Fibroblast of villous mesenchyme (primary cell): ENCODE measurements around the gene RFWD3. TPM values are rescaled to one million over a fixed set of nuclear protein-coding genes. Genes with fewer than 3 reads are reported as not detected.

Experiments used
- DNase-seq: peaks from one replicate; pipeline ENCODE4 v3.0.0-alpha.2; 2010; ENCODE audit warnings: low read depth
- H3K4me3 ChIP-seq: 2 replicates; pipeline ENCODE4 v1.5.1; 2011; ENCODE audit warnings: low read depth, mild to moderate bottlenecking, low read length
- CTCF ChIP-seq: IDR thresholded peaks from 2 replicates; pipeline ENCODE4 v1.5.1; 2012; ENCODE audit warnings: low read depth, mild to moderate bottlenecking, low read length; ENCODE audit not compliant: insufficient read depth
- total RNA-seq: library from RNA; depleted of rRNA; stranded (reverse); fragments of >200 nt; gene quantifications from 2 replicates; pipeline ENCODE4 v1.2.3, GENCODE V29; 2012

RFWD3 gene
- total RNA-seq, 1 donor: 30.7 TPM

GRCh38 chr16:74585846-74586443 lies 80.7 kb downstream of the RFWD3 start:
- DNase-seq: no peak

GRCh38 chr16:74583926-74584666 lies 82.6 kb downstream of the RFWD3 start:
- peak; percentile 32 for DNase-seq
- no peak overlapping the region for H3K4me3 ChIP-seq
- no peak for TF ChIP-seq CTCF

More at GRCh38 chr16:74585846-74586443, 80.7 kb downstream of the RFWD3 start:
- H3K4me3 ChIP-seq: no peak overlapping the region
- no peak for TF ChIP-seq CTCF

GRCh38 chr16:74582970-74583369 lies 83.7 kb downstream of the RFWD3 start:
- no peak for TF ChIP-seq CTCF
- no peak overlapping the region for H3K4me3 ChIP-seq
- DNase-seq: no peak

- no peak for TF ChIP-seq CTCF
- no peak for DNase-seq
- H3K4me3 ChIP-seq: no peak overlapping the region
Observed at GRCh38 chr16:74580833-74581232, 85.8 kb downstream of the RFWD3 start.

- TF ChIP-seq CTCF: no peak
- DNase-seq: no peak
- H3K4me3 ChIP-seq: no peak overlapping the region
Observed at GRCh38 chr16:74578838-74579237, 87.8 kb downstream of the RFWD3 start.

GRCh38 chr16:74578433-74578832 lies 88.2 kb downstream of the RFWD3 start:
- no peak for TF ChIP-seq CTCF
- H3K4me3 ChIP-seq: no peak overlapping the region
- DNase-seq: no peak
